ENCODE results near the gene SHISA6. TPM values are rescaled to one million over a fixed set of nuclear protein-coding genes. Genes with fewer than 3 reads are reported as not detected.

The SHISA6 gene
- total RNA-seq, 1 experiment from 2014 or later = not detected

GRCh38 chr17:11559601-11560000 lies 318.6 kb downstream of the SHISA6 start:
- DNase-seq (ENCODE audit: low read depth, low spot score) = no peak
- no peak for ATAC-seq
- no peaks in the 10 kb centered on the region for H3K4me1 ChIP-seq (ENCODE audit: control insufficient read depth, insufficient read depth, low read length)
- no TSS peak for BruUV-seq (replicated peaks)
- in situ Hi-C loops (cut with HindIII; ENCODE audit: low pct_unique_long_range_greater_than_20kb, low sequenced_read_pairs) (no loop called here), intact Hi-C loops (cut with micrococcal nuclease; ENCODE audit: unreplicated experiment) (no loop called here)
- H3K27me3 ChIP-seq (ENCODE audit: control insufficient read depth, insufficient read depth, low read length) = no peaks in the 10 kb centered on the region
- POLR2A ChIA-PET = no interaction called here
- CTCF ChIA-PET = no interaction called here
- H3K4me3 ChIP-seq (ENCODE audit: low read depth in 2 of 2, low read length in 2 of 2) = no peak overlapping the region
- TF ChIP-seq, protein P1, sequence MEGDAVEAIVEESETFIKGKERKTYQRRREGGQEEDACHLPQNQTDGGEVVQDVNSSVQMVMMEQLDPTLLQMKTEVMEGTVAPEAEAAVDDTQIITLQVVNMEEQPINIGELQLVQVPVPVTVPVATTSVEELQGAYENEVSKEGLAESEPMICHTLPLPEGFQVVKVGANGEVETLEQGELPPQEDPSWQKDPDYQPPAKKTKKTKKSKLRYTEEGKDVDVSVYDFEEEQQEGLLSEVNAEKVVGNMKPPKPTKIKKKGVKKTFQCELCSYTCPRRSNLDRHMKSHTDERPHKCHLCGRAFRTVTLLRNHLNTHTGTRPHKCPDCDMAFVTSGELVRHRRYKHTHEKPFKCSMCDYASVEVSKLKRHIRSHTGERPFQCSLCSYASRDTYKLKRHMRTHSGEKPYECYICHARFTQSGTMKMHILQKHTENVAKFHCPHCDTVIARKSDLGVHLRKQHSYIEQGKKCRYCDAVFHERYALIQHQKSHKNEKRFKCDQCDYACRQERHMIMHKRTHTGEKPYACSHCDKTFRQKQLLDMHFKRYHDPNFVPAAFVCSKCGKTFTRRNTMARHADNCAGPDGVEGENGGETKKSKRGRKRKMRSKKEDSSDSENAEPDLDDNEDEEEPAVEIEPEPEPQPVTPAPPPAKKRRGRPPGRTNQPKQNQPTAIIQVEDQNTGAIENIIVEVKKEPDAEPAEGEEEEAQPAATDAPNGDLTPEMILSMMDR (IDR thresholded peaks at IDR 0.05) = no peak
- TF ChIP-seq POLR2AphosphoS5 (IDR thresholded peaks at IDR 0.05; ENCODE audit: low read depth, low read length) = no peak
- TF ChIP-seq, protein P2, sequence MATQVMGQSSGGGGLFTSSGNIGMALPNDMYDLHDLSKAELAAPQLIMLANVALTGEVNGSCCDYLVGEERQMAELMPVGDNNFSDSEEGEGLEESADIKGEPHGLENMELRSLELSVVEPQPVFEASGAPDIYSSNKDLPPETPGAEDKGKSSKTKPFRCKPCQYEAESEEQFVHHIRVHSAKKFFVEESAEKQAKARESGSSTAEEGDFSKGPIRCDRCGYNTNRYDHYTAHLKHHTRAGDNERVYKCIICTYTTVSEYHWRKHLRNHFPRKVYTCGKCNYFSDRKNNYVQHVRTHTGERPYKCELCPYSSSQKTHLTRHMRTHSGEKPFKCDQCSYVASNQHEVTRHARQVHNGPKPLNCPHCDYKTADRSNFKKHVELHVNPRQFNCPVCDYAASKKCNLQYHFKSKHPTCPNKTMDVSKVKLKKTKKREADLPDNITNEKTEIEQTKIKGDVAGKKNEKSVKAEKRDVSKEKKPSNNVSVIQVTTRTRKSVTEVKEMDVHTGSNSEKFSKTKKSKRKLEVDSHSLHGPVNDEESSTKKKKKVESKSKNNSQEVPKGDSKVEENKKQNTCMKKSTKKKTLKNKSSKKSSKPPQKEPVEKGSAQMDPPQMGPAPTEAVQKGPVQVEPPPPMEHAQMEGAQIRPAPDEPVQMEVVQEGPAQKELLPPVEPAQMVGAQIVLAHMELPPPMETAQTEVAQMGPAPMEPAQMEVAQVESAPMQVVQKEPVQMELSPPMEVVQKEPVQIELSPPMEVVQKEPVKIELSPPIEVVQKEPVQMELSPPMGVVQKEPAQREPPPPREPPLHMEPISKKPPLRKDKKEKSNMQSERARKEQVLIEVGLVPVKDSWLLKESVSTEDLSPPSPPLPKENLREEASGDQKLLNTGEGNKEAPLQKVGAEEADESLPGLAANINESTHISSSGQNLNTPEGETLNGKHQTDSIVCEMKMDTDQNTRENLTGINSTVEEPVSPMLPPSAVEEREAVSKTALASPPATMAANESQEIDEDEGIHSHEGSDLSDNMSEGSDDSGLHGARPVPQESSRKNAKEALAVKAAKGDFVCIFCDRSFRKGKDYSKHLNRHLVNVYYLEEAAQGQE (IDR thresholded peaks at IDR 0.05; ENCODE audit: insufficient read depth in 1 of 2, low read depth in 2 of 2, low read length in 1 of 2) = no peak
- TF ChIP-seq TCF7L2 (IDR thresholded peaks at IDR 0.05; ENCODE audit: low read depth, low read length) = no peak
- no peak for TF ChIP-seq SIN3A (IDR thresholded peaks at IDR 0.05; ENCODE audit: borderline replicate concordance, insufficient read depth, low read depth, low read length)
- H3K9me3 ChIP-seq (ENCODE audit: control insufficient read depth, insufficient read depth, low read depth, low read length) = no peaks in the 10 kb centered on the region
- no peak overlapping the region for H3K27ac ChIP-seq (ENCODE audit: low read length)
- no peaks in the 10 kb centered on the region for H3K36me3 ChIP-seq (ENCODE audit: control insufficient read depth, insufficient read depth, low read length)

- DNase-seq (ENCODE audit: low read depth, low spot score) (no peak), ATAC-seq (no peak)
- CTCF ChIA-PET = no interaction called here
- Histone ChIP-seq H3K4me3 (ENCODE audit: low read depth in 2 of 2, low read length in 2 of 2) (no peak overlapping the region), H3K27me3 (ENCODE audit: control insufficient read depth, insufficient read depth, low read length) (no peaks in the 10 kb centered on the region), H3K9me3 (ENCODE audit: control insufficient read depth, insufficient read depth, low read depth, low read length) (no peaks in the 10 kb centered on the region), H3K4me1 (ENCODE audit: control insufficient read depth, insufficient read depth, low read length) (no peaks in the 10 kb centered on the region), H3K36me3 (ENCODE audit: control insufficient read depth, insufficient read depth, low read length) (no peaks in the 10 kb centered on the region), H3K27ac (ENCODE audit: low read length) (no peak overlapping the region)
- intact Hi-C loops (cut with micrococcal nuclease; ENCODE audit: unreplicated experiment) (no loop called here), in situ Hi-C loops (cut with HindIII; ENCODE audit: low pct_unique_long_range_greater_than_20kb, low sequenced_read_pairs) (no loop called here)
- TF ChIP-seq, protein P2 (IDR thresholded peaks at IDR 0.05; ENCODE audit: insufficient read depth in 1 of 2, low read depth in 2 of 2, low read length in 1 of 2) = no peak
- TF ChIP-seq TCF7L2 (IDR thresholded peaks at IDR 0.05; ENCODE audit: low read depth, low read length) (no peak), SIN3A (IDR thresholded peaks at IDR 0.05; ENCODE audit: borderline replicate concordance, insufficient read depth, low read depth, low read length) (no peak), POLR2AphosphoS5 (IDR thresholded peaks at IDR 0.05; ENCODE audit: low read depth, low read length) (no peak)
- TF ChIP-seq, protein P1 (IDR thresholded peaks at IDR 0.05) = no peak
- POLR2A ChIA-PET = no interaction called here
- BruUV-seq (replicated peaks) = no TSS peak
Measured at GRCh38 chr17:11561281-11561680, 320.3 kb downstream of the SHISA6 start.

Measured in Panc1 (cell line).